ENCODE results near the gene NACC1. TPM values are rescaled to one million over a fixed set of nuclear protein-coding genes. Genes with fewer than 3 reads are reported as not detected.

NACC1 gene
- total RNA-seq, 1 experiment from 2014 or later, result 133 TPM

DNA sequence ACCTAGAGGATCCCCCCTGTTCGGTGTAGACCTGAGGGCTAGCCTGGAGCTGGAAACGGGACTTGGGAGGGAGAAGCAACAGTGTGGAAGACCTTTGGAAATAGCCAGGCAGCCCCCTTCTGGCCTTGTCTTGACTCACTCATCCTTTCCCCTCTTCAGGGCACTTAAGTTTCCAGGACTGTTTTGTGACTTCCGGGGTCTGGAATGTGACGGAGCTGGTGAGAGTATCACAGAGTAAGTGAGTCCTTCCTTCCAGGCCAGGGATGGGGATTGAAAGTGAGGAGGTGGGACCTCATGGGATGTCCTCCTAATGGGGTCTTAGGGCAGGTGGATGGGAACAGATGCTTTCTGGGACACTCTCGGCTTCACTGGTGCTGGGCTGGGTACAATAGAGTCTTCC is 44.8 kb upstream of the NACC1 start:
- Histone ChIP-seq H4K20me1 (ENCODE audit: insufficient read depth) (no peaks in the 10 kb centered on the region), H3K9me2 (ENCODE audit: insufficient read depth) (no peaks in the 10 kb centered on the region), H3K4me3 (no peak overlapping the region), H3K4me2 (no peak overlapping the region), H3K9me3 (ENCODE audit: insufficient read depth, low read depth) (no peaks in the 10 kb centered on the region), H3K27me3 (ENCODE audit: insufficient read depth, low read depth) (peaks cover 44% of the 10 kb centered on the region; the same call in 1 of the 2 replicates), H3K27ac (no peak overlapping the region), H3K4me1 (replicated peaks; ENCODE audit: insufficient read depth) (no peaks in the 10 kb centered on the region), H2AFZ (no peak overlapping the region), H3K36me3 (ENCODE audit: low read depth) (no peaks in the 10 kb centered on the region), H3K79me2 (ENCODE audit: low read depth) (no peaks in the 10 kb centered on the region), H3F3A (ENCODE audit: insufficient read depth, low read depth) (no peaks in the 10 kb centered on the region)
- TF ChIP-seq EZH2 (IDR thresholded peaks at IDR 0.05; ENCODE audit: low read depth), result no peak
- TF ChIP-seq, protein P1, sequence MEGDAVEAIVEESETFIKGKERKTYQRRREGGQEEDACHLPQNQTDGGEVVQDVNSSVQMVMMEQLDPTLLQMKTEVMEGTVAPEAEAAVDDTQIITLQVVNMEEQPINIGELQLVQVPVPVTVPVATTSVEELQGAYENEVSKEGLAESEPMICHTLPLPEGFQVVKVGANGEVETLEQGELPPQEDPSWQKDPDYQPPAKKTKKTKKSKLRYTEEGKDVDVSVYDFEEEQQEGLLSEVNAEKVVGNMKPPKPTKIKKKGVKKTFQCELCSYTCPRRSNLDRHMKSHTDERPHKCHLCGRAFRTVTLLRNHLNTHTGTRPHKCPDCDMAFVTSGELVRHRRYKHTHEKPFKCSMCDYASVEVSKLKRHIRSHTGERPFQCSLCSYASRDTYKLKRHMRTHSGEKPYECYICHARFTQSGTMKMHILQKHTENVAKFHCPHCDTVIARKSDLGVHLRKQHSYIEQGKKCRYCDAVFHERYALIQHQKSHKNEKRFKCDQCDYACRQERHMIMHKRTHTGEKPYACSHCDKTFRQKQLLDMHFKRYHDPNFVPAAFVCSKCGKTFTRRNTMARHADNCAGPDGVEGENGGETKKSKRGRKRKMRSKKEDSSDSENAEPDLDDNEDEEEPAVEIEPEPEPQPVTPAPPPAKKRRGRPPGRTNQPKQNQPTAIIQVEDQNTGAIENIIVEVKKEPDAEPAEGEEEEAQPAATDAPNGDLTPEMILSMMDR (conservative IDR thresholded peaks at IDR 0.05), result no peak
- BruUV-seq (replicated peaks), result no TSS peak
- intact Hi-C loops (cut with micrococcal nuclease; ENCODE audit: unreplicated experiment), result no loop called here
- ChIA-PET POLR2A (ENCODE audit: unreplicated experiment) (no interaction called here), CTCF (no interaction called here)
- no peak for DNase-seq

DNA sequence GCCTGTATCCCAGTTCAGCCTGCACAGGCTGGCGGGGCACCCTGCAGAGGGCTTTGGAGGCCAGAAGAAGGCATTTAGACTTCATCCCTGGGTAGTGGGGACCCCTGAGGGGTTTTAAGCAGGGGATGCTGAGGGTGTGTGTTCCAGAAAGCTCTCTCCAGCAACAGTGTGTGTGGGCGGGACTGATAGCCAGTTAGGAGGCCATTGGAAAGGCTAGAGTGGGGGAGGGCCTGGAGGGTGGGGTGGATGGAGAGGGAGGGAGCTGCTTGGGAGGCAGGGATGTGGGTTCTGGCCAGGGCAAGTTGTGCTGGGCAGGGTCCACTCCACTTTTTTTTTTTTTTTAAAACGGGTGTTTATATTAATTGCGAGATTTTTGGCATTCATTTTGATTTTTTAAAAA is 43.7 kb upstream of the NACC1 start:
- peaks cover 40% of the 10 kb centered on the region; the same call in 1 of the 2 replicates for H3K27me3 ChIP-seq (ENCODE audit: insufficient read depth, low read depth)
- no peak overlapping the region for H3K27ac ChIP-seq
- intact Hi-C loops (cut with micrococcal nuclease; ENCODE audit: unreplicated experiment), result no loop called here
- no peaks in the 10 kb centered on the region for H3K79me2 ChIP-seq (ENCODE audit: low read depth)
- no peak overlapping the region for H3K4me3 ChIP-seq
- no peak overlapping the region for H3K4me2 ChIP-seq
- POLR2A ChIA-PET (ENCODE audit: unreplicated experiment), result interaction anchor here (0.8 kb wide), 1 partner anchor 193 kb away, joined by 4 read pairs; no protein-coding TSS in a partner anchor
- H3K36me3 ChIP-seq (ENCODE audit: low read depth), result no peaks in the 10 kb centered on the region
- no peaks in the 10 kb centered on the region for H3K4me1 ChIP-seq (replicated peaks; ENCODE audit: insufficient read depth)
- no peaks in the 10 kb centered on the region for H4K20me1 ChIP-seq (ENCODE audit: insufficient read depth)
- no TSS peak for BruUV-seq (replicated peaks)
- TF ChIP-seq, protein P1 (conservative IDR thresholded peaks at IDR 0.05), result no peak
- no peak for TF ChIP-seq EZH2 (IDR thresholded peaks at IDR 0.05; ENCODE audit: low read depth)
- H3F3A ChIP-seq (ENCODE audit: insufficient read depth, low read depth), result no peaks in the 10 kb centered on the region
- no peaks in the 10 kb centered on the region for H3K9me2 ChIP-seq (ENCODE audit: insufficient read depth)
- DNase-seq, result no peak
- H3K9me3 ChIP-seq (ENCODE audit: insufficient read depth, low read depth), result no peaks in the 10 kb centered on the region
- no peak overlapping the region for H2AFZ ChIP-seq
- CTCF ChIA-PET, result no interaction called here

DNA sequence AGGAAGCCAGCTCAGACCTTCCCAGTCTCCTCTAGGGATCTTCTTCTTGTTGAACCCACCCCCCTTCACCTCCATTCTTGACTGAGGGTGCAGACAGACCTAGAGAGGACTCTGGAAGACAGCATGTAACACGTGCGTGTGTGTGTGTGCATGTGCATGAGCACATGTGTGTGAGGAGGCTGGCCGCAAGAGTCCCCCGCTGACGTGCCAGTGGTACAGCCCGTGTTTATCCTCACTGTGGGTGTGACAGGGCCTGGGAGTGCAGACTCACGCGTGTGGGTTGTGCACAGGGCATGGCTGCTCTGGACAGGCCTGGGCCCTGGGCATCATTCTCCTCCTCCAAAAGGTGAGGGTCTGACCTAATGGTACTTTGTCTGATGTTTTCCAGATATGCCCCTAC is 41.7 kb upstream of the NACC1 start:
- DNase-seq, result no peak
- H3K9me2 ChIP-seq (ENCODE audit: insufficient read depth), result no peaks in the 10 kb centered on the region
- intact Hi-C loops (cut with micrococcal nuclease; ENCODE audit: unreplicated experiment), result no loop called here
- TF ChIP-seq, protein P1 (conservative IDR thresholded peaks at IDR 0.05), result no peak
- TF ChIP-seq EZH2 (IDR thresholded peaks at IDR 0.05; ENCODE audit: low read depth), result no peak
- no peaks in the 10 kb centered on the region for H3K36me3 ChIP-seq (ENCODE audit: low read depth)
- no peak overlapping the region for H3K4me2 ChIP-seq
- ChIA-PET POLR2A (ENCODE audit: unreplicated experiment) (no interaction called here), CTCF (interaction anchor here (0.7 kb wide), 1 partner anchor 12 kb away, joined by 8 read pairs; no protein-coding TSS in a partner anchor)
- H3K4me3 ChIP-seq, result no peak overlapping the region
- H3F3A ChIP-seq (ENCODE audit: insufficient read depth, low read depth), result 0 out of 2 replicates have a peak, but pooled peaks cover 8% of the 10 kb centered on the region
- no TSS peak for BruUV-seq (replicated peaks)
- H3K9me3 ChIP-seq (ENCODE audit: insufficient read depth, low read depth), result no peaks in the 10 kb centered on the region
- no peak overlapping the region for H3K27ac ChIP-seq
- H3K27me3 ChIP-seq (ENCODE audit: insufficient read depth, low read depth), result peaks cover 22% of the 10 kb centered on the region; the same call in 1 of the 2 replicates
- no peaks in the 10 kb centered on the region for H3K4me1 ChIP-seq (replicated peaks; ENCODE audit: insufficient read depth)
- H4K20me1 ChIP-seq (ENCODE audit: insufficient read depth), result no peaks in the 10 kb centered on the region
- no peaks in the 10 kb centered on the region for H3K79me2 ChIP-seq (ENCODE audit: low read depth)
- H2AFZ ChIP-seq, result no peak overlapping the region
